SK-N-MC (cell line): ENCODE results near the gene ARPP21.

Experiments
- DNase-seq: peaks from one replicate; pipeline ENCODE4 v3.0.0-alpha.2; 2011; ENCODE audit warnings: low read depth, low spot score
- H3K27ac ChIP-seq: fragments of 200-600 bp; sonication (generic); 2 replicates; pipeline ENCODE4 v1.5.1; 2016; ENCODE audit warnings: mixed run types
- H3K36me3 ChIP-seq: fragments of 200-600 bp; sonication (generic); 2 replicates; pipeline ENCODE4 v1.6.1; 2017; ENCODE audit warnings: antibody characterized with exemption, low read length, mixed read lengths; ENCODE audit not compliant: insufficient read depth
- H3K4me3 ChIP-seq: fragments of 200-600 bp; sonication (generic); 2 replicates; pipeline ENCODE4 v1.5.1; 2016
- H3K9ac ChIP-seq: fragments of 200-600 bp; sonication (generic); 2 replicates; pipeline ENCODE4 v1.8.0; 2017; ENCODE audit warnings: mixed run types, mixed read lengths; ENCODE audit not compliant: insufficient read length
- H3K9me3 ChIP-seq: fragments of 200-600 bp; sonication (generic); 2 replicates; pipeline ENCODE4 v1.6.1; 2017; ENCODE audit warnings: low read depth, mild to moderate bottlenecking, antibody characterized with exemption, low read length, moderate library complexity, mixed read lengths
- EZH2 ChIP-seq: fragments of 200-600 bp; sonication (generic); IDR thresholded peaks from one replicate; pipeline ENCODE4 v1.6.1; 2017; ENCODE audit warnings: antibody characterized with exemption
- FOXP2 ChIP-seq: optimal IDR thresholded peaks from 2 replicates; pipeline ENCODE3; 2011; ENCODE audit warnings: mild to moderate bottlenecking, moderate library complexity; ENCODE audit not compliant: insufficient read depth; ENCODE audit errors: extremely low read length, control extremely low read depth
- POLR2AphosphoS5 ChIP-seq: IDR thresholded peaks from 2 replicates; pipeline ENCODE4 v1.6.1; 2012; ENCODE audit warnings: mild to moderate bottlenecking, low read depth, low read length, borderline replicate concordance

Gene ARPP21

DNA sequence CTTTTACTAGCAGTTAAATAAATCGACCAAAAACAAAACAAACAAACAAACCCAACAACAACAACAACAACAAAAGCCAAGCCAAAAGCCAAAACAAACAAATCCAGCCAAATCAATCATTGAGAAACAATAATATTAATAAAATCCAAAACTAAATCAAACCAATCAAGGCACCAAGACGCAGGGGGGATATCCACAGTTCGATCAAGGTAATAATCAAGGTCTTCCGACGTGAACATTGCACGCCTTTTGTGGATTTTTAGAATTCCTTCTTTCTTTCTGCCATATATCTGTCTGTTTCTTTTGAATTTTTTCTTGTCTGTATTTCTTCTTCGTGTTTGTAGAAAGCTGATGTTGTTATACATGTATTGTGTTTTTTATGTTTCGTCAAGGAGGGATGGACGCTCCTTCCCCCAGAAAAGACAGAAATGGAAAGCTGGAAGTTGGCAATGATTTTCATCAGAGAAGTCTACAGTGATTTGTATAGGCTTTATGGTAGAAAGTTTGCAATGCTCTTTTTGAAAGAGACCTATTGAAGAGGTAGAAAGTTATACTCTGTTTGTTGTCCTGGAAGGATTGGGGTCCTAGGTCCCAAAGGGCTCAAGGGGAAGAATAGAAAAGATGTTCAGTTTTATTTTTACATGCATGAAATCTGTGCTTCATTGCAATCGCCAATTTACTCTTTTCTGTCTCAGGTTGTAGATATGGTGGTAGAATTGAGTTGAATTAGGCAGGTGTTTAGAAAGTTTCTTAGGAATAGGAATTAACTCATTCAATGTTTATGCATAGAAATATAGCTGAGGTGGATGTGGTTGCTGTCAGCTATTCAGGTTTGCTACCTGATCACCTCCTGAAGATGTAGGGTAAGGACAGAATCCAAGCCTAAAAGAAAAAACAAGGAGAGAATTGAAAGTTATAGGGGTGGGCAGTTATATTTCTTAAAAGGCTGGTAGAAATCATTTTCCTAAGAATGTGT is 1.2 kb downstream of the ARPP21 start:
- peak overlapping the region; percentile 71 for H3K9ac ChIP-seq
- H3K27ac ChIP-seq, result no peak overlapping the region
- H3K4me3 ChIP-seq, result peak overlapping the region; percentile 87
- no peaks in the 10 kb centered on the region for H3K9me3 ChIP-seq
- H3K36me3 ChIP-seq, result no peaks in the 10 kb centered on the region
- TF ChIP-seq EZH2 (no peak), FOXP2 (no peak), POLR2AphosphoS5 (no peak)
- no peak for DNase-seq

DNA sequence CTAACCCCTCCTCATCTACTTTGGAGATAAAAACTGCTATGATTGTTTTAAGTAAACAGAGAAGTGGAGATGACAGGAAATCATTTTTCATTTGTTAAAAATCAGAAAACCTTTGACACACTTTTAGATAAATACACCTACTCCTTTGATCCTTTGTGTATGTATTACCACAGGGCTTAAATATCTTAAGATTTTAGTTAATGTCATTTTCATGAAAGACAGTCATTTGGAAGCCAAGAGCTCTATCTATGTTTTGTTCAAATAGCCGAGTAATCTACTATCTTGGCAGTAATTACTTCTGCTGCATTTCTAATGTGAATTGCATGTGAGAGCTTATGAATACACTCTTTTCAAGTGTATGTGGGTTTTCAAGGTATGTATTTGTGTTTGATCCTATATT is 2.0 kb downstream of the ARPP21 start:
- Histone ChIP-seq H3K36me3 (no peaks in the 10 kb centered on the region), H3K4me3 (peak overlapping the region; percentile 87), H3K9me3 (no peaks in the 10 kb centered on the region), H3K27ac (no peak overlapping the region), H3K9ac (peak overlapping the region; percentile 71)
- DNase-seq, result no peak
- TF ChIP-seq FOXP2, result no peak

DNA sequence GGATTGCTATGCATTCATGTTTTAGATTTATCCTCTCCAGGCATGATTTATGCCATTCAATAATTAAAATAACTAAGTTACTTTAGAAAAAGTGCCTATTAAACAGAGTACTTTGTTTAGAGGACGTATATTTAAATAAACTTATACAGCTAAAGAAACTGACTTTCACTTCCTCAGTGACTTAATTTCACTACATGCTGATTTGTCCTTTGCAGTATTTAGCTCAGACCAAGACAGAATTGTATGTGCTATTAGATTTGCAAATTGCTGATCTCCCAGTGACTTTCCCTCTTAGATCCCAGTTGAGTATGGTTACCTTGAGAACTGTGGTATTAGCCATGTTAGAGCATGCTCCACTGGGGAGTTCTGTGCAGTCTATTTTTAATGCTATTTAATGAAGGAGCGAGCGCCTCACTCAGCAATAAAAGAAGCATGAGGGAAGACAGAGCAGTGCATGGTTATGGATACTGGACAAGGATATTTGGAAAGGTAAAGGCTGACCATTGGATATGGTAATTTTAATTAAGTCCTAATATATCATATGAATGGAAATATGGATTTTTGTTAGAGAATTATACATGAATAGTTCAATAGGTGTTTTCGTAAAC is 2.7 kb downstream of the ARPP21 start:
- peak overlapping the region; percentile 87 for H3K4me3 ChIP-seq
- H3K27ac ChIP-seq, result no peak overlapping the region
- H3K36me3 ChIP-seq, result no peaks in the 10 kb centered on the region
- TF ChIP-seq POLR2AphosphoS5 (no peak), FOXP2 (no peak), EZH2 (no peak)
- H3K9me3 ChIP-seq, result no peaks in the 10 kb centered on the region
- H3K9ac ChIP-seq, result peak overlapping the region; percentile 71
- DNase-seq, result no peak

DNA sequence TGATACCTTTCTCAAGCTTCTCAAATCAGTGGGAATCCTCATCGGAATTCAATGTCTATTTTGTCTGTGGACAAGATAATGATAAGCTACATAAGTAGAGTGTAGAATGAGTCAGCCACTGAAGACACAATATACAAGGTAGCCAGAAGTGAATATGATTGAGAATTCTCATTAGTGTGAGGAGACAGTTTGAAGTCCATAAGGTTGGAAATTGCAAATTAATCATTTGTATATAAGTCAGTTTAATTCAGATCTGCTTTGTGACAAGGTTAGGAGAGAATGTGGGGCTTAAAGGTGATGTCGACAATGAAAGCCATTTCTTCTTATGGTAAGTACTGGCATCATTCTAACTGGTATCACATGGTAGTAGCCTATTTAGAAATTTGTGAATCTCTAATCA is 4.2 kb downstream of the ARPP21 start:
- H3K4me3 ChIP-seq, result peak overlapping the region; percentile 87
- peak overlapping the region; percentile 47 for H3K9ac ChIP-seq
- H3K9me3 ChIP-seq, result no peaks in the 10 kb centered on the region
- H3K36me3 ChIP-seq, result no peaks in the 10 kb centered on the region
- TF ChIP-seq FOXP2 (no peak), POLR2AphosphoS5 (no peak), EZH2 (no peak)
- H3K27ac ChIP-seq, result no peak overlapping the region
- no peak for DNase-seq

DNA sequence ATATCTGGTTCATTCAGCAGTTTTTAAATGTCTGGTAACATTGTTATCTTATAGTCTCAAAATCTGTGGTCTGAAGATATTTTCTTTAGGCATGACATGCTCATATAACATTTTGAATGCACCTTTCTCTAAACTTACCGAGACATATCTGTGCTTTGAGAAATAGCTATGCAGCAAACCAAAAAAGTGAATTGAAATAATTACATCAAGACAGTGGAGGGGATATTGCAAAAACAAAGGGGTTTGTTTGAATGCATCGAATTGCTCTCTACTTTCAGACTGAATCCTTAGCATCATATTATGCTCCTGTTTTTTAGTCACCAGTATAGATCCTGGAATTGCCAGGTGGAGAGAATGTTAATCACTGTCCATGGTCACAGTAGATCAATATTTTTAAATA is 5.1 kb downstream of the ARPP21 start:
- TF ChIP-seq FOXP2, result no peak
- no peak for TF ChIP-seq POLR2AphosphoS5
- TF ChIP-seq EZH2, result no peak
- peak overlapping the region; percentile 87 for H3K4me3 ChIP-seq
- H3K36me3 ChIP-seq, result no peaks in the 10 kb centered on the region
- no peak for DNase-seq
- H3K27ac ChIP-seq, result no peak overlapping the region
- no peaks in the 10 kb centered on the region for H3K9me3 ChIP-seq
- no peak overlapping the region for H3K9ac ChIP-seq

DNA sequence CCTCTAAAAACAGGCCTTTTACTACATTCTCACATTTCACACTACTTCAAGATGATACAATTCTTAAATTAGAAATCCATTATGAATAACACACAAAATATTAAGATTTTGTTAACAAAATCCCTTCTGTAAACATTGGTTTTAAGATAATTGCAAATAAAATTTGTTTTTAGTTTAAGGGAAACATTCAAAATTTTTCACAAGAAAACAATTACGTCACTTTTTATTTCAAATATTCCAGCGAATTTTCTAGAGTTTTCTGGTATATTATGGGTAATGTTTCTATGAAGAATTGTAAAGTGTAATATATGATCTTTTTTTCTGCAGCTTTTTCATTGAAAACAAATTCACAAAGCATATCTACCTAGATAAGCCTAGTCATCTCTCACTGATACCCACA is 5.9 kb downstream of the ARPP21 start:
- DNase-seq, result no peak
- no peak for TF ChIP-seq FOXP2
- no peak for TF ChIP-seq POLR2AphosphoS5
- no peak for TF ChIP-seq EZH2
- Histone ChIP-seq H3K9ac (no peak overlapping the region), H3K27ac (no peak overlapping the region), H3K4me3 (peak overlapping the region; percentile 15; the same call in 1 of the 2 replicates), H3K9me3 (no peaks in the 10 kb centered on the region), H3K36me3 (no peaks in the 10 kb centered on the region)

DNA sequence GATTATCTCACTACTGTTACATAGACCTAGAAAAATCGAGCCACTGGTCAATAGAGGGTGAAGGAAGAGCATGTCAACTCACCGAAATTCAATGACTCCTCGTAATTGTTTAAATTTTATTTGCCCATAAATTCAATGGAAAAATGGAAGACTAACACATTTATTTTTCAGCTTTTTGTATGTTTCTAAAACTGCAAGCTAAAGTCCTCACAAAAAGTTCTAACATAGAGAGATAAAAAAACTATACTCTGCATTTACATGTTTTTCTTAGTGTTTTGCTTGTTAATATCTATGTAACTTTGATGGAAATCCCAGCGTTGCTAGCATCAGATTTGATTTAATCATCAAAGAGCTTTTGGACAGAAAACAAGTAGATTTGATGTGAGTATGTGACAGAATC is 6.8 kb downstream of the ARPP21 start:
- no peak overlapping the region for H3K9ac ChIP-seq
- H3K36me3 ChIP-seq, result no peaks in the 10 kb centered on the region
- no peak for DNase-seq
- no peak overlapping the region for H3K27ac ChIP-seq
- no peaks in the 10 kb centered on the region for H3K9me3 ChIP-seq
- no peak for TF ChIP-seq EZH2
- TF ChIP-seq POLR2AphosphoS5, result no peak
- TF ChIP-seq FOXP2, result no peak
- H3K4me3 ChIP-seq, result no peak overlapping the region

DNA sequence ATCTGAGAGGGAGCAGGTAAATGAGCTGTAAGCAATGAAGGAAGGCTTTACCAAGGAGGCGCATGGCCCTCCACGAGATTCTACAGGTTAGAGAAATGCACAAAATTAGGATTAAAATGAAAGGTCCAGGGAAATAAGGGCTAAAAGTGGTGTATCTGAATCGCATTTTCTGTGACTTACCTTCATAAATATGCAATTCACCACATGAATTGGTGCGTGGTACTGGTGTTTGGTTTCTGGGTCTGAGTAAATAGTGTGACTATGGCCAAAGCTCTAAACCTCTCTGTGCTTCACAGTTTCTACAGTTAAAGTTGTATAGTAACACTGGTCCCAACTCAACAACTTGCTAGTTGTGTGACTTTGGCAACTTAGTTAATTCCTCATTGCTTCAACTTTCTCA is 8.1 kb downstream of the ARPP21 start:
- Histone ChIP-seq H3K9ac (no peak overlapping the region), H3K36me3 (no peaks in the 10 kb centered on the region), H3K4me3 (no peak overlapping the region), H3K27ac (no peak overlapping the region), H3K9me3 (no peaks in the 10 kb centered on the region)
- DNase-seq, result no peak
- no peak for TF ChIP-seq FOXP2
- no peak for TF ChIP-seq POLR2AphosphoS5
- TF ChIP-seq EZH2, result no peak
